GM12878 (cell line): ENCODE measurements around the gene ZMYND11. TPM values are rescaled to one million over a fixed set of nuclear protein-coding genes. Genes with fewer than 3 reads are reported as not detected.
A peak's percentile ranks its signal among the peaks of the same experiment; 100 is the strongest.

Experiments
- ATAC-seq: fragments of 200-7000 bp; cut with Tn5 transposase; 3 replicates; pipeline ENCODE4 v1.9.1; 2020; ENCODE audit warnings: mild to moderate bottlenecking, moderate library complexity
- BruUV-seq: library from RNA; stranded (reverse); fragments of 400-500 nt; replicated peaks from 2 replicates; lab custom pipeline; 2021; lab: Mats Ljungman, UMichigan
- CTCF ChIA-PET: fragments of 300-600 bp; sonication (Branson Sonifier 250); formaldehyde crosslinking; extraction: SDS; loops from one replicate; lab custom pipeline; 2021; ENCODE audit warnings: inconsistent platforms; lab: Yijun Ruan, JAX
- POLR2A ChIA-PET: fragments of 350-600 bp; formaldehyde crosslinking; extraction: SDS; loops from one replicate; lab custom pipeline; 2021; ENCODE audit warnings: inconsistent platforms; lab: Charles Lee
- RAD21 ChIA-PET: fragments of 300-600 bp; sonication (Branson Sonifier 250); formaldehyde crosslinking; loops from one replicate; lab custom pipeline; 2023; ENCODE audit warnings: antibody characterized with exemption; ENCODE audit not compliant: unreplicated experiment; lab: Charles Lee
- SMC1A ChIA-PET: fragments of 300-600 bp; sonication (Branson Sonifier 250); formaldehyde crosslinking; loops from one replicate; lab custom pipeline; 2023; ENCODE audit not compliant: unreplicated experiment, uncharacterized antibody; lab: Charles Lee
- DNase-seq: peaks from one replicate; pipeline ENCODE4 v3.0.0-alpha.2; 2011; ENCODE audit warnings: low read depth, low spot score
- FAIRE-seq: peaks from 3 replicates; lab custom pipeline; 2011; peaks lifted over from hg19 to GRCh38; lab: Jason Lieb, UNC
- H2AFZ ChIP-seq: 2 replicates; pipeline ENCODE4 v1.6.0; 2011; ENCODE audit warnings: low read depth, low read length, control low read depth; ENCODE audit not compliant: control insufficient read depth
- H3K27ac ChIP-seq: 2 replicates; pipeline ENCODE4 v1.5.1; 2011; ENCODE audit warnings: control low read depth; ENCODE audit not compliant: control insufficient read depth, insufficient read depth
- H3K27me3 ChIP-seq, 2 experiments: replicated peaks in 1 of 2; 2 replicates each; pipeline versions ENCODE4 v1.6.0 to v1.6.1; 2011; ENCODE audit warnings: low read length in 1 of 2; ENCODE audit not compliant: control insufficient read depth in 2 of 2, insufficient read depth in 2 of 2
- H3K36me3 ChIP-seq, 2 experiments: 2 replicates each; pipeline ENCODE4 v1.5.1; 2011; ENCODE audit warnings: low read length in 1 of 2; ENCODE audit not compliant: control insufficient read depth in 2 of 2, insufficient read depth in 2 of 2
- H3K4me1 ChIP-seq: 2 replicates; pipeline ENCODE4 v1.6.1; 2011; ENCODE audit warnings: mild to moderate bottlenecking, low read length, moderate library complexity, mixed read lengths; ENCODE audit not compliant: control insufficient read depth, insufficient read depth
- H3K4me2 ChIP-seq: 2 replicates; pipeline ENCODE4 v1.6.0; 2011; ENCODE audit warnings: control low read depth; ENCODE audit not compliant: control insufficient read depth, insufficient read depth
- H3K4me3 ChIP-seq: fragments of 200-600 bp; sonication (generic); 2 replicates; pipeline ENCODE4 v1.5.1; 2016
- H3K79me2 ChIP-seq: 2 replicates; pipeline ENCODE4 v1.6.0; 2011; ENCODE audit warnings: low read length; ENCODE audit not compliant: control insufficient read depth, insufficient read depth
- H3K9ac ChIP-seq: 2 replicates; pipeline ENCODE4 v1.8.0; 2011; ENCODE audit warnings: low read length, control low read depth, mixed read lengths; ENCODE audit not compliant: control insufficient read depth, insufficient read depth
- H3K9me3 ChIP-seq: replicated peaks from 3 replicates; pipeline ENCODE4 v1.5.1; 2011; ENCODE audit warnings: mild to moderate bottlenecking, low read length; ENCODE audit not compliant: control insufficient read depth, insufficient read depth
- H4K20me1 ChIP-seq: 2 replicates; pipeline ENCODE4 v1.6.0; 2011; ENCODE audit not compliant: control insufficient read depth, insufficient read depth
- ATF7 ChIP-seq: fragments of 450-650 bp; IDR thresholded peaks from 2 replicates; pipeline ENCODE4 v1.6.1; 2016; ENCODE audit warnings: low read depth, mild to moderate bottlenecking
- BHLHE40 ChIP-seq, 2 experiments: fragments of 450-650 bp in 1 of 2; IDR thresholded peaks; 2 replicates each; pipeline ENCODE4 v1.6.1; 2011 to 2017; ENCODE audit warnings: low read depth in 2 of 2, borderline replicate concordance in 1 of 2, improper control_type of control experiment in 1 of 2, low read length in 1 of 2, mild to moderate bottlenecking in 1 of 2
- CHD1 ChIP-seq: IDR thresholded peaks from 2 replicates; pipeline ENCODE4 v1.6.1; 2012; ENCODE audit warnings: low read depth, low read length, improper control_type of control experiment
- CREB1 ChIP-seq: IDR thresholded peaks from 2 replicates; pipeline ENCODE4 v1.6.1; 2012; ENCODE audit warnings: low read depth, mild to moderate bottlenecking, inconsistent platforms
- CREM ChIP-seq: IDR thresholded peaks from 2 replicates; pipeline ENCODE4 v1.6.1; 2014; ENCODE audit warnings: antibody characterized with exemption, low read depth
- JUNB ChIP-seq: IDR thresholded peaks from 2 replicates; pipeline ENCODE4 v1.6.1; 2016; ENCODE audit warnings: antibody characterized with exemption, mild to moderate bottlenecking
- MTA2 ChIP-seq: fragments of 450-650 bp; IDR thresholded peaks from 2 replicates; pipeline ENCODE4 v1.6.1; 2016; ENCODE audit warnings: low read depth, mild to moderate bottlenecking, moderate library complexity
- NR2C2 ChIP-seq: IDR thresholded peaks from 2 replicates; pipeline ENCODE4 v1.6.1; 2011; ENCODE audit warnings: borderline replicate concordance, low read depth; ENCODE audit not compliant: control insufficient read depth, insufficient read length
- NR2F1 ChIP-seq: fragments of 450-650 bp; conservative IDR thresholded peaks from 2 replicates; pipeline ENCODE4 v1.6.1; 2017; ENCODE audit warnings: mild to moderate bottlenecking
- RFX5 ChIP-seq: IDR thresholded peaks from 2 replicates; pipeline ENCODE4 v1.6.1; 2011; ENCODE audit warnings: low read depth, low read length, improper control_type of control experiment
- SMAD1 ChIP-seq: fragments of 450-650 bp; IDR thresholded peaks from 2 replicates; pipeline ENCODE4 v1.6.1; 2018; ENCODE audit warnings: mild to moderate bottlenecking, low read depth; ENCODE audit not compliant: partially characterized antibody
- WGBS: methylation state at CpG from one replicate; pipeline ENCODE4 v1.1.6; 2016; ENCODE audit warnings: low lambda C conversion rate; ENCODE audit not compliant: insufficient replicate concordance, insufficient coverage; ENCODE audit errors: missing lambda C conversion rate; 5-methylcytosine and 5-hydroxymethylcytosine counted together
- in situ Hi-C: fragments of 300-500 bp; cut with MboI; formaldehyde crosslinking; loops from 9 replicates; pipeline ENCODE4 v1.14.3; 2018; ENCODE audit warnings: mixed read lengths
- intact Hi-C: fragments of 100-400 bp; cut with micrococcal nuclease; formaldehyde crosslinking; loops from one replicate; pipeline ENCODE4 v1.14.2; 2022; ENCODE audit not compliant: unreplicated experiment
- polyA plus RNA-seq, 11 experiments: library from polyadenylated mRNA; depleted of rRNA in 4 of 11; unstranded in 6 of 11; stranded (reverse) in 5 of 11; fragments of >200 nt; fragmentation: Nextera tagmentation in 4 of 11; fragmentation: Illumina TruSeq in 1 of 11; extraction: Ambion mirVana in 4 of 11; extraction: Trizol in 1 of 11; gene quantifications; 1 replicate in 1 of 11; 2 replicates in 10 of 11; pipeline versions ENCODE4 v1.2.1 to v1.2.3, GENCODE V29; 2011 to 2016; ENCODE audit warnings: inconsistent platforms in 2 of 11, missing spikeins in 2 of 11, low read depth in 1 of 11
- total RNA-seq, 4 experiments: library from RNA; depleted of rRNA in 3 of 4; stranded (reverse); fragments of >200 nt in 3 of 4; fragmentation: Illumina TruSeq in 1 of 4; extraction: Trizol in 1 of 4; gene quantifications; 2 replicates each; pipeline versions ENCODE4 v1.2.1 to v1.2.3, GENCODE V29; 2013 to 2021
- TF ChIP-seq, protein P1 (sequence below): IDR thresholded peaks from 2 replicates; pipeline ENCODE4 v1.6.1; 2012; ENCODE audit warnings: mild to moderate bottlenecking, low read depth, low read length

The ZMYND11 gene
- total and polyA plus RNA-seq, 10 of the 15 experiments (the other 5 are each of a cell fraction or from before 2014, with no cell fraction given): 3.3 to 24.4 (median 13.1) TPM

DNA sequence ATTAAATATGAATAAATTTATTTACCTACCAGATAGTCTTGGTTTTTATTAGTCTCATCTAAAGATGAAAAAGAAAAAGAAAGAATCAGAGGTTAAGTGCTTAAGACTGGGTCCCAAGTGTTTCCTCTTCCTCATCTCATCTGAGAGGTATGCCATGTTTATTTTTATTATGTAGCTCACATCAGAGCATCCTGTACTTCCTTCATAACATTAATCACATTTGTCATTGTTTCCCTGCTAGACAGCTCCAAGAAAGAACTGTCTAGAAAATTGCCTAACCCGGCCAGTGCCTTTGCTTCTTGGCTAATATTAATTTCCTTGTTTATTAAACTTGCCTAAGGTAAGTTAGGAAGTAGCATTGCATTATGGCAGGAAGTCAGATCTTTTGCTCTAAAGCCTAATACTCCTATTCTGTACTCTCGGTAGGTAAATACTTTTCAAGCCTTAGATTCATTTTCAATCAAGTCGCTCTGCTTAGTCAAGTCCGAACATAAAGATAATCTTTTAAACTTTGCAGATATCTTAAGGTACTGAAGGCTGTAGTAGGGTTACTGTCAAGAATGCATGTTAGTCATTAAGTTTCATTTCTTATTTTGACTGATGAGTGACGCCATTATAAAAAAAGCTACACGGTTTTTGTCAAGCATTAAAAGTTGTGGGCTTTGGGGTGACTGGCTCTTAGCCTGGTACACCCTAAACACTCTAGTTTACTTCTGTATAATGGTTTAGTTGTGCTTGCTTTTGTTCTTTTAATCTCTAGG, 47.4 kb downstream of the ZMYND11 start:
- TF ChIP-seq, protein P1, sequence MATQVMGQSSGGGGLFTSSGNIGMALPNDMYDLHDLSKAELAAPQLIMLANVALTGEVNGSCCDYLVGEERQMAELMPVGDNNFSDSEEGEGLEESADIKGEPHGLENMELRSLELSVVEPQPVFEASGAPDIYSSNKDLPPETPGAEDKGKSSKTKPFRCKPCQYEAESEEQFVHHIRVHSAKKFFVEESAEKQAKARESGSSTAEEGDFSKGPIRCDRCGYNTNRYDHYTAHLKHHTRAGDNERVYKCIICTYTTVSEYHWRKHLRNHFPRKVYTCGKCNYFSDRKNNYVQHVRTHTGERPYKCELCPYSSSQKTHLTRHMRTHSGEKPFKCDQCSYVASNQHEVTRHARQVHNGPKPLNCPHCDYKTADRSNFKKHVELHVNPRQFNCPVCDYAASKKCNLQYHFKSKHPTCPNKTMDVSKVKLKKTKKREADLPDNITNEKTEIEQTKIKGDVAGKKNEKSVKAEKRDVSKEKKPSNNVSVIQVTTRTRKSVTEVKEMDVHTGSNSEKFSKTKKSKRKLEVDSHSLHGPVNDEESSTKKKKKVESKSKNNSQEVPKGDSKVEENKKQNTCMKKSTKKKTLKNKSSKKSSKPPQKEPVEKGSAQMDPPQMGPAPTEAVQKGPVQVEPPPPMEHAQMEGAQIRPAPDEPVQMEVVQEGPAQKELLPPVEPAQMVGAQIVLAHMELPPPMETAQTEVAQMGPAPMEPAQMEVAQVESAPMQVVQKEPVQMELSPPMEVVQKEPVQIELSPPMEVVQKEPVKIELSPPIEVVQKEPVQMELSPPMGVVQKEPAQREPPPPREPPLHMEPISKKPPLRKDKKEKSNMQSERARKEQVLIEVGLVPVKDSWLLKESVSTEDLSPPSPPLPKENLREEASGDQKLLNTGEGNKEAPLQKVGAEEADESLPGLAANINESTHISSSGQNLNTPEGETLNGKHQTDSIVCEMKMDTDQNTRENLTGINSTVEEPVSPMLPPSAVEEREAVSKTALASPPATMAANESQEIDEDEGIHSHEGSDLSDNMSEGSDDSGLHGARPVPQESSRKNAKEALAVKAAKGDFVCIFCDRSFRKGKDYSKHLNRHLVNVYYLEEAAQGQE: no peak
- TF ChIP-seq JUNB (peak; percentile 81), NR2C2 (no peak), CHD1 (no peak), NR2F1 (no peak), BHLHE40 (IDR thresholded peaks at IDR 0.05; ENCODE audit: borderline replicate concordance in 1 of 2, low read depth in 2 of 2, low read length in 1 of 2) (no peak), SMAD1 (no peak), RFX5 (no peak), MTA2 (no peak), CREB1 (0 out of 2 replicates have a peak, but pooled peaks have one; percentile 11), CREM (0 out of 2 replicates have a peak, but pooled peaks have one; percentile 29), ATF7 (no peak)
- H3K9ac ChIP-seq: no peak overlapping the region
- H4K20me1 ChIP-seq: no peaks in the 10 kb centered on the region
- DNase-seq: no peak
- no peaks in the 10 kb centered on the region for H3K27me3 ChIP-seq
- 33% methylated on average over 6 of the region's 6 CpGs for whole genome bisulfite sequencing
- no peak overlapping the region for H2AFZ ChIP-seq
- H3K9me3 ChIP-seq: peaks cover 3% of the 10 kb centered on the region; the same call in 2 of the 3 replicates
- H3K4me2 ChIP-seq: no peak overlapping the region
- BruUV-seq: no TSS peak
- ATAC-seq: peak; percentile 80
- ChIA-PET POLR2A (no interaction called here), RAD21 (interaction anchor here (0.7 kb wide), 1 partner anchor 35 kb away, joined by 5 read pairs; no protein-coding TSS in a partner anchor), CTCF (no interaction called here), SMC1A (interaction anchor here (0.6 kb wide), 1 partner anchor 155 kb away, joined by 3 read pairs; no protein-coding TSS in a partner anchor)
- H3K4me3 ChIP-seq: no peak overlapping the region
- in situ Hi-C loops: no loop called here
- peak; percentile 7 for FAIRE-seq
- peaks cover 0 to 7% of the 10 kb centered on the region in 2 experiments; a peak in 3 of 4 replicates for H3K36me3 ChIP-seq
- no peaks in the 10 kb centered on the region for H3K79me2 ChIP-seq
- H3K4me1 ChIP-seq: no peaks in the 10 kb centered on the region; the same call in 1 of the 2 replicates
- no peak overlapping the region for H3K27ac ChIP-seq
- intact Hi-C loops: no loop called here
